ENCODE results near the gene MYT1. TPM values are rescaled to one million over a fixed set of nuclear protein-coding genes. Genes with fewer than 3 reads are reported as not detected.
"Not testable (repeated sequence)": the region's sequence is repeated elsewhere in the genome, so short reads cannot be mapped to it uniquely, and the experiment has no call there.

Gene MYT1
- total RNA-seq, 2 donors from 2014 or later = 2.4 to 4.5 TPM

GRCh38 chr20:64119681-64120341 lies 44.4 kb upstream of the MYT1 start:
- no peaks in the 10 kb centered on the region for H3K36me3 ChIP-seq (ENCODE audit: control insufficient read depth, insufficient read depth, low read length)
- no peaks in the 10 kb centered on the region for H3K36me3 Mint-ChIP-seq (ENCODE audit: low read depth)
- WGBS, 2 experiments (ENCODE audit: insufficient coverage in 1 of 2, insufficient read length in 1 of 2) = 80 to 83% methylated on average over 7 to 12 of the region's 14 CpGs
- H3K27me3 Mint-ChIP-seq (ENCODE audit: insufficient read depth) = peaks cover 30% of the 10 kb centered on the region
- H3K27ac ChIP-seq (ENCODE audit: low read depth, low read length) = no peak overlapping the region
- H3K4me1 ChIP-seq (ENCODE audit: control insufficient read depth, insufficient read depth, low read length) = no peaks in the 10 kb centered on the region
- no peaks in the 10 kb centered on the region for H3K9me3 Mint-ChIP-seq
- no peak for TF ChIP-seq CTCF (conservative IDR thresholded peaks at IDR 0.05)
- no peaks in the 10 kb centered on the region for H3K9me3 ChIP-seq (ENCODE audit: control insufficient read depth, low read length)
- H3K27ac Mint-ChIP-seq = no peak overlapping the region
- no peak overlapping the region for H3K4me3 ChIP-seq (ENCODE audit: low read length)
- H3K27me3 ChIP-seq (ENCODE audit: control insufficient read depth, insufficient read depth, low read length, poor library complexity, severe bottlenecking) = peaks cover 33% of the 10 kb centered on the region
- H3K4me1 Mint-ChIP-seq = no peaks in the 10 kb centered on the region
- DNase-seq = peak; percentile 50
- H3K4me3 Mint-ChIP-seq = no peak overlapping the region
- H3K9ac ChIP-seq (ENCODE audit: extremely low read depth, low read length, poor library complexity, severe bottlenecking) = no peak overlapping the region

GRCh38 chr20:64121586-64121985 lies 42.7 kb upstream of the MYT1 start:
- Mint-ChIP-seq H3K9me3 (no peaks in the 10 kb centered on the region), H3K27me3 (ENCODE audit: insufficient read depth) (peaks cover 30% of the 10 kb centered on the region), H3K27ac (no peak overlapping the region), H3K4me3 (no peak overlapping the region), H3K4me1 (no peaks in the 10 kb centered on the region), H3K36me3 (ENCODE audit: low read depth) (no peaks in the 10 kb centered on the region)
- H3K36me3 ChIP-seq (ENCODE audit: control insufficient read depth, insufficient read depth, low read length) = no peaks in the 10 kb centered on the region
- H3K27me3 ChIP-seq (ENCODE audit: control insufficient read depth, insufficient read depth, low read length, poor library complexity, severe bottlenecking) = peaks cover 33% of the 10 kb centered on the region
- no peak overlapping the region for H3K4me3 ChIP-seq (ENCODE audit: low read length)
- DNase-seq = no peak
- no peaks in the 10 kb centered on the region for H3K9me3 ChIP-seq (ENCODE audit: control insufficient read depth, low read length)
- no peak for TF ChIP-seq CTCF (conservative IDR thresholded peaks at IDR 0.05)
- H3K4me1 ChIP-seq (ENCODE audit: control insufficient read depth, insufficient read depth, low read length) = no peaks in the 10 kb centered on the region
- no peak overlapping the region for H3K9ac ChIP-seq (ENCODE audit: extremely low read depth, low read length, poor library complexity, severe bottlenecking)
- WGBS, 2 experiments (ENCODE audit: insufficient coverage in 1 of 2, insufficient read length in 1 of 2) = 93 to 95% methylated on average over 7 to 12 of the region's 12 CpGs
- H3K27ac ChIP-seq (ENCODE audit: low read depth, low read length) = no peak overlapping the region

GRCh38 chr20:64122927-64123326 lies 41.3 kb upstream of the MYT1 start:
- H3K9me3 ChIP-seq (ENCODE audit: control insufficient read depth, low read length); H3K36me3 ChIP-seq (ENCODE audit: control insufficient read depth, insufficient read depth, low read length); H3K4me3 Mint-ChIP-seq; H3K4me1 Mint-ChIP-seq; H3K36me3 Mint-ChIP-seq (ENCODE audit: low read depth); DNase-seq; H3K9me3 Mint-ChIP-seq; H3K9ac ChIP-seq (ENCODE audit: extremely low read depth, low read length, poor library complexity, severe bottlenecking); H3K27ac ChIP-seq (ENCODE audit: low read depth, low read length); H3K27ac Mint-ChIP-seq; H3K4me1 ChIP-seq (ENCODE audit: control insufficient read depth, insufficient read depth, low read length); H3K4me3 ChIP-seq (ENCODE audit: low read length): not testable (repeated sequence)
- peaks cover 30% of the 10 kb centered on the region for H3K27me3 Mint-ChIP-seq (ENCODE audit: insufficient read depth)
- peaks cover 36% of the 10 kb centered on the region for H3K27me3 ChIP-seq (ENCODE audit: control insufficient read depth, insufficient read depth, low read length, poor library complexity, severe bottlenecking)
- 86 to 89% methylated on average over 10 to 11 of the region's 11 CpGs for WGBS, 2 experiments (ENCODE audit: insufficient coverage in 1 of 2, insufficient read length in 1 of 2)

GRCh38 chr20:64123517-64123916 lies 40.7 kb upstream of the MYT1 start:
- H3K4me3 ChIP-seq (ENCODE audit: low read length); H3K4me3 Mint-ChIP-seq; H3K36me3 ChIP-seq (ENCODE audit: control insufficient read depth, insufficient read depth, low read length); H3K27ac Mint-ChIP-seq; H3K36me3 Mint-ChIP-seq (ENCODE audit: low read depth); H3K9me3 ChIP-seq (ENCODE audit: control insufficient read depth, low read length); H3K9ac ChIP-seq (ENCODE audit: extremely low read depth, low read length, poor library complexity, severe bottlenecking); DNase-seq; H3K4me1 ChIP-seq (ENCODE audit: control insufficient read depth, insufficient read depth, low read length); H3K4me1 Mint-ChIP-seq; H3K9me3 Mint-ChIP-seq; H3K27ac ChIP-seq (ENCODE audit: low read depth, low read length): not testable (repeated sequence)
- H3K27me3 ChIP-seq (ENCODE audit: control insufficient read depth, insufficient read depth, low read length, poor library complexity, severe bottlenecking) = peaks cover 41% of the 10 kb centered on the region
- WGBS, 2 experiments (ENCODE audit: insufficient coverage in 1 of 2, insufficient read length in 1 of 2) = 89 to 90% methylated on average over 11 of the region's 11 CpGs
- H3K27me3 Mint-ChIP-seq (ENCODE audit: insufficient read depth) = peaks cover 32% of the 10 kb centered on the region

Measured in endodermal cell (in vitro differentiated cells).